WTC11 (cell line): ENCODE data around the gene KLHDC8A. TPM values are rescaled to one million over a fixed set of nuclear protein-coding genes. Genes with fewer than 3 reads are reported as not detected.

Experiments
- ATAC-seq: fragments of 200-7000 bp; cut with Tn5 transposase; 2 replicates; pipeline ENCODE4 v1.10.0; 2021; ENCODE audit warnings: mild to moderate bottlenecking, moderate library complexity
- CTCF ChIA-PET: fragments of 300-600 bp; sonication (Branson Sonifier 250); formaldehyde crosslinking; loops from one replicate; lab custom pipeline; 2021; ENCODE audit warnings: antibody characterized with exemption; lab: Charles Lee
- POLR2A ChIA-PET: fragments of 350-600 bp; sonication (Branson Sonifier 250); formaldehyde crosslinking; loops from one replicate; lab custom pipeline; 2021; ENCODE audit warnings: antibody characterized with exemption; lab: Charles Lee
- DNase-seq: peaks from one replicate; pipeline ENCODE4 v3.0.0; 2021; ENCODE audit warnings: low spot score
- H3K27ac Mint-ChIP-seq: 2 replicates; pipeline ENCODE4 v1.8.0; 2021; ENCODE audit warnings: mixed read lengths
- H3K27me3 Mint-ChIP-seq: 2 replicates; pipeline ENCODE4 v1.8.0; 2021; ENCODE audit warnings: low read depth, mild to moderate bottlenecking, moderate library complexity, mixed read lengths
- H3K36me3 Mint-ChIP-seq: 2 replicates; pipeline ENCODE4 v1.8.0; 2021; ENCODE audit warnings: mixed read lengths
- H3K4me1 Mint-ChIP-seq: 2 replicates; pipeline ENCODE4 v1.8.0; 2022; ENCODE audit warnings: mixed read lengths
- H3K4me3 Mint-ChIP-seq: 2 replicates; pipeline ENCODE4 v1.8.0; 2021; ENCODE audit warnings: mild to moderate bottlenecking, moderate library complexity, mixed read lengths
- H3K9me3 Mint-ChIP-seq: 2 replicates; pipeline ENCODE4 v1.8.0; 2021; ENCODE audit warnings: mixed read lengths
- ELF4 ChIP-seq: sonication (generic); formaldehyde crosslinking; IDR thresholded peaks from 2 replicates; pipeline ENCODE4 v1.8.1; 2022; ENCODE audit warnings: low read depth, mild to moderate bottlenecking, moderate library complexity, missing genetic modification reagents
- ESRRA ChIP-seq: sonication (generic); formaldehyde crosslinking; IDR thresholded peaks from 2 replicates; pipeline ENCODE4 v1.8.1; 2022; ENCODE audit warnings: mild to moderate bottlenecking, missing genetic modification reagents, borderline replicate concordance
- FOXP1 ChIP-seq: sonication (generic); formaldehyde crosslinking; IDR thresholded peaks from 2 replicates; pipeline ENCODE4 v1.8.0; 2022; ENCODE audit warnings: missing genetic modification reagents, mild to moderate bottlenecking, moderate library complexity, borderline replicate concordance
- GABPB1 ChIP-seq: sonication (generic); formaldehyde crosslinking; IDR thresholded peaks from 2 replicates; pipeline ENCODE4 v1.8.1; 2023; ENCODE audit warnings: mild to moderate bottlenecking, missing genetic modification reagents
- KAT7 ChIP-seq: sonication (generic); formaldehyde crosslinking; IDR thresholded peaks from 2 replicates; pipeline ENCODE4 v1.8.1; 2023; ENCODE audit warnings: missing genetic modification reagents, mild to moderate bottlenecking, borderline replicate concordance
- MYBL2 ChIP-seq: sonication (generic); formaldehyde crosslinking; IDR thresholded peaks from 2 replicates; pipeline ENCODE4 v1.8.1; 2023; ENCODE audit warnings: mild to moderate bottlenecking, moderate library complexity, missing genetic modification reagents
- NFYB ChIP-seq: sonication (generic); formaldehyde crosslinking; conservative IDR thresholded peaks from 2 replicates; pipeline ENCODE4 v1.8.0; 2022; ENCODE audit warnings: low read depth, missing genetic modification reagents
- PRRX2 ChIP-seq: fragments of 250-450 bp; sonication (Bioruptor Pico); IDR thresholded peaks from 2 replicates; pipeline ENCODE4 v1.8.0; 2021; ENCODE audit warnings: mild to moderate bottlenecking
- TCF7 ChIP-seq: sonication (generic); formaldehyde crosslinking; IDR thresholded peaks from 2 replicates; pipeline ENCODE4 v1.8.0; 2022; ENCODE audit warnings: mild to moderate bottlenecking, low read depth, missing genetic modification reagents, moderate library complexity
- TP53 ChIP-seq: sonication (generic); formaldehyde crosslinking; IDR thresholded peaks from 2 replicates; pipeline ENCODE4 v1.8.1; 2023; ENCODE audit warnings: mild to moderate bottlenecking, missing genetic modification reagents
- ZNF671 ChIP-seq: fragments of 250-450 bp; sonication (Bioruptor Pico); IDR thresholded peaks from 2 replicates; pipeline ENCODE4 v1.8.0; 2021; ENCODE audit warnings: mild to moderate bottlenecking
- total RNA-seq: library from RNA; stranded (reverse); gene quantifications from 3 replicates; pipeline ENCODE4 v1.2.3, GENCODE V29; 2021
- TF ChIP-seq, protein P1 (sequence below): fragments of 250-450 bp; sonication (Bioruptor Pico); IDR thresholded peaks from 2 replicates; pipeline ENCODE4 v1.9.0; 2021; ENCODE audit warnings: mild to moderate bottlenecking
- TF ChIP-seq, protein P2 (sequence below): fragments of 250-450 bp; sonication (Bioruptor Pico); IDR thresholded peaks from 2 replicates; pipeline ENCODE4 v1.9.0; 2021; ENCODE audit warnings: mild to moderate bottlenecking
- TF ChIP-seq, protein P3 (sequence below): sonication (generic); formaldehyde crosslinking; IDR thresholded peaks from 2 replicates; pipeline ENCODE4 v1.8.0; 2022; ENCODE audit warnings: mild to moderate bottlenecking, missing genetic modification reagents
- TF ChIP-seq, protein P4 (sequence below): sonication (generic); formaldehyde crosslinking; IDR thresholded peaks from 2 replicates; pipeline ENCODE4 v1.8.1; 2023; ENCODE audit warnings: mild to moderate bottlenecking, missing genetic modification reagents, moderate library complexity
- TF ChIP-seq, protein P5 (sequence below): sonication (generic); formaldehyde crosslinking; conservative IDR thresholded peaks from 2 replicates; pipeline ENCODE4 v1.8.1; 2022; ENCODE audit warnings: mild to moderate bottlenecking, missing genetic modification reagents
- TF ChIP-seq, protein P6 (sequence below): sonication (generic); formaldehyde crosslinking; IDR thresholded peaks from 2 replicates; pipeline ENCODE4 v1.8.1; 2022; ENCODE audit warnings: mild to moderate bottlenecking, missing genetic modification reagents, moderate library complexity, borderline replicate concordance
- TF ChIP-seq, protein P7 (sequence below): fragments of 250-450 bp; sonication (Bioruptor Pico); IDR thresholded peaks from 2 replicates; pipeline ENCODE4 v1.8.0; 2021; ENCODE audit warnings: mild to moderate bottlenecking
- TF ChIP-seq, protein P8 (sequence below): sonication (generic); formaldehyde crosslinking; IDR thresholded peaks from 2 replicates; pipeline ENCODE4 v1.8.0; 2022; ENCODE audit warnings: missing genetic modification reagents
- TF ChIP-seq, protein P9 (sequence below): fragments of 250-450 bp; sonication (Bioruptor Pico); IDR thresholded peaks from 2 replicates; pipeline ENCODE4 v1.9.0; 2021; ENCODE audit warnings: moderate library complexity, mild to moderate bottlenecking, inconsistent platforms, borderline replicate concordance

KLHDC8A gene
- total RNA-seq, 1 experiment from 2014 or later: 1.7 TPM

DNA sequence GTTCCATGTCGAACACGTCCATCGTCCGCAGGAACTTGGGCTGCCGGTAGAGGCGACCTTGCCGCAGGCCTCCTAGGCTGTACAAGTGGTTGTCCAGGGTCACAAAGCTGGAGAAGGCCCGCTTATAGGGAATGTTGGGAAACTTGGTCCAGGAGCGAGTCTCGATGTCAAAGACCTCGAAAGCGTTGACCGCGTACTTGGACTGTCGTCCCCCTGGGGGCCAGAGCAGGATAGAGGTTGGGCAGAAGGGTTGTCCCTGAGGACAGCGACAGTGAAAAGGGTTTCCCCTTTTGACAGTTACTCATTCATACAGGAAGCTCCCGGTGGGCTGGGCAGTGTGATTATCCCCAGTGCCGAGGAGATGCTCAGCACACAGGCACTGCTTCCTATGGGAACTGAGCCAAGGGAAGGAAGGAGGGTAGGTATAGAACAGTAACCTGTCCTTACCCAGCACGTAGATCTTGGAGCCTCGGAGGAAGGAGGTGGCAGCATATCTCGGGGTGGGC is 17.5 kb downstream of the KLHDC8A start:
- ChIA-PET CTCF (interaction anchor here (0.5 to 2.2 kb wide), 5 partner anchors 14 to 185 kb away, joined by 4 to 8 read pairs (median 6); partner anchors contain the start of gene CDK18), POLR2A (no interaction called here)
- Mint-ChIP-seq H3K36me3 (no peaks in the 10 kb centered on the region), H3K27ac (no peak overlapping the region), H3K4me3 (no peak overlapping the region), H3K9me3 (no peaks in the 10 kb centered on the region)
- DNase-seq (no peak), ATAC-seq (no peak)
- TF ChIP-seq FOXP1 (CRISPR knock-in tag): no peak
- TF ChIP-seq, protein P1, sequence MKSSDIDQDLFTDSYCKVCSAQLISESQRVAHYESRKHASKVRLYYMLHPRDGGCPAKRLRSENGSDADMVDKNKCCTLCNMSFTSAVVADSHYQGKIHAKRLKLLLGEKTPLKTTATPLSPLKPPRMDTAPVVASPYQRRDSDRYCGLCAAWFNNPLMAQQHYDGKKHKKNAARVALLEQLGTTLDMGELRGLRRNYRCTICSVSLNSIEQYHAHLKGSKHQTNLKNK (CRISPR knock-in tag): no peak
- TF ChIP-seq, protein P2, sequence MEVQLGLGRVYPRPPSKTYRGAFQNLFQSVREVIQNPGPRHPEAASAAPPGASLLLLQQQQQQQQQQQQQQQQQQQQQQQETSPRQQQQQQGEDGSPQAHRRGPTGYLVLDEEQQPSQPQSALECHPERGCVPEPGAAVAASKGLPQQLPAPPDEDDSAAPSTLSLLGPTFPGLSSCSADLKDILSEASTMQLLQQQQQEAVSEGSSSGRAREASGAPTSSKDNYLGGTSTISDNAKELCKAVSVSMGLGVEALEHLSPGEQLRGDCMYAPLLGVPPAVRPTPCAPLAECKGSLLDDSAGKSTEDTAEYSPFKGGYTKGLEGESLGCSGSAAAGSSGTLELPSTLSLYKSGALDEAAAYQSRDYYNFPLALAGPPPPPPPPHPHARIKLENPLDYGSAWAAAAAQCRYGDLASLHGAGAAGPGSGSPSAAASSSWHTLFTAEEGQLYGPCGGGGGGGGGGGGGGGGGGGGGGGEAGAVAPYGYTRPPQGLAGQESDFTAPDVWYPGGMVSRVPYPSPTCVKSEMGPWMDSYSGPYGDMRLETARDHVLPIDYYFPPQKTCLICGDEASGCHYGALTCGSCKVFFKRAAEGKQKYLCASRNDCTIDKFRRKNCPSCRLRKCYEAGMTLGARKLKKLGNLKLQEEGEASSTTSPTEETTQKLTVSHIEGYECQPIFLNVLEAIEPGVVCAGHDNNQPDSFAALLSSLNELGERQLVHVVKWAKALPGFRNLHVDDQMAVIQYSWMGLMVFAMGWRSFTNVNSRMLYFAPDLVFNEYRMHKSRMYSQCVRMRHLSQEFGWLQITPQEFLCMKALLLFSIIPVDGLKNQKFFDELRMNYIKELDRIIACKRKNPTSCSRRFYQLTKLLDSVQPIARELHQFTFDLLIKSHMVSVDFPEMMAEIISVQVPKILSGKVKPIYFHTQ: no peak
- TF ChIP-seq TP53 (CRISPR knock-in tag): no peak
- no peak for TF ChIP-seq TCF7 (CRISPR knock-in tag)
- TF ChIP-seq, protein P3, sequence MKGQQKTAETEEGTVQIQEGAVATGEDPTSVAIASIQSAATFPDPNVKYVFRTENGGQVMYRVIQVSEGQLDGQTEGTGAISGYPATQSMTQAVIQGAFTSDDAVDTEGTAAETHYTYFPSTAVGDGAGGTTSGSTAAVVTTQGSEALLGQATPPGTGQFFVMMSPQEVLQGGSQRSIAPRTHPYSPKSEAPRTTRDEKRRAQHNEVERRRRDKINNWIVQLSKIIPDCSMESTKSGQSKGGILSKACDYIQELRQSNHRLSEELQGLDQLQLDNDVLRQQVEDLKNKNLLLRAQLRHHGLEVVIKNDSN (CRISPR knock-in tag): no peak
- TF ChIP-seq MYBL2: no peak
- TF ChIP-seq, protein P4, sequence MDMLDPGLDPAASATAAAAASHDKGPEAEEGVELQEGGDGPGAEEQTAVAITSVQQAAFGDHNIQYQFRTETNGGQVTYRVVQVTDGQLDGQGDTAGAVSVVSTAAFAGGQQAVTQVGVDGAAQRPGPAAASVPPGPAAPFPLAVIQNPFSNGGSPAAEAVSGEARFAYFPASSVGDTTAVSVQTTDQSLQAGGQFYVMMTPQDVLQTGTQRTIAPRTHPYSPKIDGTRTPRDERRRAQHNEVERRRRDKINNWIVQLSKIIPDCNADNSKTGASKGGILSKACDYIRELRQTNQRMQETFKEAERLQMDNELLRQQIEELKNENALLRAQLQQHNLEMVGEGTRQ: no peak
- TF ChIP-seq PRRX2 (CRISPR knock-in tag): no peak
- no peak for TF ChIP-seq NFYB (CRISPR knock-in tag)
- no peak for TF ChIP-seq ZNF671 (CRISPR knock-in tag)
- TF ChIP-seq, protein P5, sequence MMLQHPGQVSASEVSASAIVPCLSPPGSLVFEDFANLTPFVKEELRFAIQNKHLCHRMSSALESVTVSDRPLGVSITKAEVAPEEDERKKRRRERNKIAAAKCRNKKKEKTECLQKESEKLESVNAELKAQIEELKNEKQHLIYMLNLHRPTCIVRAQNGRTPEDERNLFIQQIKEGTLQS (CRISPR knock-in tag): no peak
- TF ChIP-seq, all 79 proteins: peak for 0
- Mint-ChIP-seq H3K27me3 (peaks cover 33% of the 10 kb centered on the region), H3K4me1 (peaks cover 20% of the 10 kb centered on the region)

DNA sequence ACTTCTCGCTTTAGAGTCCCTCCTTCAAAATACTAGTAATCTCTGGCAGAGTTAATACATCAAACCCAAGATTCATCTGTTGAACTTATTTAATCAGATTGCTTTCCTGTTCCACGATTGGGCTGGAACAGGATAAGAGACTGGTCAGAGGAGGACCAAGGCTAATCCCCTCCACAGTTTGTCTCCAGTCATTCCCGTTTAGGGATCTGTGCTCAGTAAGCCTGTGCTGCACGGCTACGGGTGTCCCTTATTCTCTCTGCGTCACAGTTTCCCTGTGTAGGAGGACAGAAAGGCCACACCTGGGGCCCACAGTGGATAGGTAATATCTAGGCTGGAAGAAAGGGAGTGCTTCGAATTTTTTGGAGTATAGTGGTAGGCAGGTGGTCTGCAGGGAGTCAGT is 18.7 kb downstream of the KLHDC8A start:
- H3K4me3 Mint-ChIP-seq: no peak overlapping the region
- H3K27ac Mint-ChIP-seq: no peak overlapping the region
- H3K4me1 Mint-ChIP-seq: peaks cover 18% of the 10 kb centered on the region
- POLR2A ChIA-PET: no interaction called here
- H3K36me3 Mint-ChIP-seq: no peaks in the 10 kb centered on the region
- CTCF ChIA-PET: interaction anchor here (3.5 to 3.7 kb wide), 3 partner anchors 12 to 65 kb away, joined by 43 to 122 read pairs (median 85); no protein-coding TSS in a partner anchor
- DNase-seq (no peak), ATAC-seq (no peak)
- no peaks in the 10 kb centered on the region for H3K9me3 Mint-ChIP-seq
- peaks cover 23% of the 10 kb centered on the region for H3K27me3 Mint-ChIP-seq
- TF ChIP-seq, protein P6, sequence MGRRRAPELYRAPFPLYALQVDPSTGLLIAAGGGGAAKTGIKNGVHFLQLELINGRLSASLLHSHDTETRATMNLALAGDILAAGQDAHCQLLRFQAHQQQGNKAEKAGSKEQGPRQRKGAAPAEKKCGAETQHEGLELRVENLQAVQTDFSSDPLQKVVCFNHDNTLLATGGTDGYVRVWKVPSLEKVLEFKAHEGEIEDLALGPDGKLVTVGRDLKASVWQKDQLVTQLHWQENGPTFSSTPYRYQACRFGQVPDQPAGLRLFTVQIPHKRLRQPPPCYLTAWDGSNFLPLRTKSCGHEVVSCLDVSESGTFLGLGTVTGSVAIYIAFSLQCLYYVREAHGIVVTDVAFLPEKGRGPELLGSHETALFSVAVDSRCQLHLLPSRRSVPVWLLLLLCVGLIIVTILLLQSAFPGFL (CRISPR knock-in tag): no peak
- TF ChIP-seq, protein P7, sequence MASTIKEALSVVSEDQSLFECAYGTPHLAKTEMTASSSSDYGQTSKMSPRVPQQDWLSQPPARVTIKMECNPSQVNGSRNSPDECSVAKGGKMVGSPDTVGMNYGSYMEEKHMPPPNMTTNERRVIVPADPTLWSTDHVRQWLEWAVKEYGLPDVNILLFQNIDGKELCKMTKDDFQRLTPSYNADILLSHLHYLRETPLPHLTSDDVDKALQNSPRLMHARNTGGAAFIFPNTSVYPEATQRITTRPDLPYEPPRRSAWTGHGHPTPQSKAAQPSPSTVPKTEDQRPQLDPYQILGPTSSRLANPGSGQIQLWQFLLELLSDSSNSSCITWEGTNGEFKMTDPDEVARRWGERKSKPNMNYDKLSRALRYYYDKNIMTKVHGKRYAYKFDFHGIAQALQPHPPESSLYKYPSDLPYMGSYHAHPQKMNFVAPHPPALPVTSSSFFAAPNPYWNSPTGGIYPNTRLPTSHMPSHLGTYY: no peak
- TF ChIP-seq GABPB1 (no peak), KAT7 (CRISPR knock-in tag) (no peak), ELF4 (CRISPR knock-in tag) (no peak), NFYB (CRISPR knock-in tag) (no peak), ESRRA (CRISPR knock-in tag) (no peak)
- TF ChIP-seq, protein P4: no peak
- TF ChIP-seq, protein P8, sequence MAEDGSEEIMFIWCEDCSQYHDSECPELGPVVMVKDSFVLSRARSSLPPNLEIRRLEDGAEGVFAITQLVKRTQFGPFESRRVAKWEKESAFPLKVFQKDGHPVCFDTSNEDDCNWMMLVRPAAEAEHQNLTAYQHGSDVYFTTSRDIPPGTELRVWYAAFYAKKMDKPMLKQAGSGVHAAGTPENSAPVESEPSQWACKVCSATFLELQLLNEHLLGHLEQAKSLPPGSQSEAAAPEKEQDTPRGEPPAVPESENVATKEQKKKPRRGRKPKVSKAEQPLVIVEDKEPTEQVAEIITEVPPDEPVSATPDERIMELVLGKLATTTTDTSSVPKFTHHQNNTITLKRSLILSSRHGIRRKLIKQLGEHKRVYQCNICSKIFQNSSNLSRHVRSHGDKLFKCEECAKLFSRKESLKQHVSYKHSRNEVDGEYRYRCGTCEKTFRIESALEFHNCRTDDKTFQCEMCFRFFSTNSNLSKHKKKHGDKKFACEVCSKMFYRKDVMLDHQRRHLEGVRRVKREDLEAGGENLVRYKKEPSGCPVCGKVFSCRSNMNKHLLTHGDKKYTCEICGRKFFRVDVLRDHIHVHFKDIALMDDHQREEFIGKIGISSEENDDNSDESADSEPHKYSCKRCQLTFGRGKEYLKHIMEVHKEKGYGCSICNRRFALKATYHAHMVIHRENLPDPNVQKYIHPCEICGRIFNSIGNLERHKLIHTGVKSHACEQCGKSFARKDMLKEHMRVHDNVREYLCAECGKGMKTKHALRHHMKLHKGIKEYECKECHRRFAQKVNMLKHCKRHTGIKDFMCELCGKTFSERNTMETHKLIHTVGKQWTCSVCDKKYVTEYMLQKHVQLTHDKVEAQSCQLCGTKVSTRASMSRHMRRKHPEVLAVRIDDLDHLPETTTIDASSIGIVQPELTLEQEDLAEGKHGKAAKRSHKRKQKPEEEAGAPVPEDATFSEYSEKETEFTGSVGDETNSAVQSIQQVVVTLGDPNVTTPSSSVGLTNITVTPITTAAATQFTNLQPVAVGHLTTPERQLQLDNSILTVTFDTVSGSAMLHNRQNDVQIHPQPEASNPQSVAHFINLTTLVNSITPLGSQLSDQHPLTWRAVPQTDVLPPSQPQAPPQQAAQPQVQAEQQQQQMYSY: no peak
- TF ChIP-seq, protein P9, sequence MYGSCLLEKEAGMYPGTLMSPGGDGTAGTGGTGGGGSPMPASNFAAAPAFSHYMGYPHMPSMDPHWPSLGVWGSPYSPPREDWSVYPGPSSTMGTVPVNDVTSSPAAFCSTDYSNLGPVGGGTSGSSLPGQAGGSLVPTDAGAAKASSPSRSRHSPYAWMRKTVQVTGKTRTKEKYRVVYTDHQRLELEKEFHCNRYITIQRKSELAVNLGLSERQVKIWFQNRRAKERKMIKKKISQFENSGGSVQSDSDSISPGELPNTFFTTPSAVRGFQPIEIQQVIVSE (CRISPR knock-in tag): no peak
